Neural cell (in vitro differentiated cells): ENCODE measurements around the gene DLGAP4. TPM values are rescaled to one million over a fixed set of nuclear protein-coding genes. Genes with fewer than 3 reads are reported as not detected.
A peak's percentile ranks its signal among the peaks of the same experiment; 100 is the strongest.

Source experiments
- H2AFZ ChIP-seq: fragments of 200-600, 300-800 bp; sonication (generic), shearing (Covaris generic); 2 replicates; pipeline ENCODE4 v1.6.0; 2014; ENCODE audit warnings: low read depth, mild to moderate bottlenecking, antibody characterized with exemption, low read length, moderate library complexity
- H3F3A ChIP-seq: fragments of 200-600 bp; shearing (Covaris generic); 2 replicates; pipeline ENCODE4 v1.6.1; 2016; ENCODE audit warnings: mild to moderate bottlenecking, moderate library complexity, mixed read lengths, antibody characterized with exemption, low read length; ENCODE audit not compliant: insufficient read depth, poor library complexity, severe bottlenecking
- H3K27ac ChIP-seq: fragments of 200-600, 300-800 bp; sonication (generic), shearing (Covaris generic); 2 replicates; pipeline ENCODE4 v1.5.1; 2014; ENCODE audit warnings: mild to moderate bottlenecking, low read length, moderate library complexity
- H3K27me3 ChIP-seq: fragments of 300-800, 200-600 bp; sonication (generic), shearing (Covaris generic); 2 replicates; pipeline ENCODE4 v1.6.0; 2014; ENCODE audit warnings: mild to moderate bottlenecking, low read depth, low read length, moderate library complexity; ENCODE audit not compliant: insufficient read depth
- H3K36me3 ChIP-seq: fragments of 300-800, 200-600 bp; sonication (generic), shearing (Covaris generic); 2 replicates; pipeline ENCODE4 v1.5.1; 2014; ENCODE audit warnings: mild to moderate bottlenecking, antibody characterized with exemption, low read length, moderate library complexity; ENCODE audit not compliant: insufficient read depth
- H3K4me2 ChIP-seq: fragments of 300-800, 200-600 bp; sonication (generic), shearing (Covaris generic); 2 replicates; pipeline ENCODE4 v1.6.0; 2014; ENCODE audit warnings: mild to moderate bottlenecking, low read length
- H3K4me3 ChIP-seq: fragments of 300-800, 200-600 bp; sonication (generic), shearing (Covaris generic); 2 replicates; pipeline ENCODE4 v1.5.1; 2014; ENCODE audit warnings: mild to moderate bottlenecking, low read length, moderate library complexity
- H3K79me2 ChIP-seq: fragments of 200-600 bp; shearing (Covaris generic); replicated peaks from 2 replicates; pipeline ENCODE4 v1.6.0; 2014; ENCODE audit warnings: mild to moderate bottlenecking, low read length, moderate library complexity; ENCODE audit not compliant: insufficient read depth
- H3K9ac ChIP-seq: fragments of 300-800, 200-600 bp; sonication (generic), shearing (Covaris generic); 2 replicates; pipeline ENCODE4 v1.6.1; 2016; ENCODE audit warnings: mild to moderate bottlenecking, low read length, mixed read lengths
- H3K9me2 ChIP-seq: fragments of 200-600 bp; shearing (Covaris generic); 2 replicates; pipeline ENCODE4 v1.6.1; 2016; ENCODE audit warnings: mild to moderate bottlenecking, low read length, mixed read lengths; ENCODE audit not compliant: insufficient read depth
- H3K9me3 ChIP-seq: fragments of 200-600, 300-800 bp; sonication (generic), shearing (Covaris generic); 2 replicates; pipeline ENCODE4 v1.6.1; 2016; ENCODE audit warnings: mild to moderate bottlenecking, mixed run types, low read length, moderate library complexity, mixed read lengths
- H4K20me1 ChIP-seq: fragments of 200-600 bp; shearing (Covaris generic); 2 replicates; pipeline ENCODE4 v1.6.1; 2016; ENCODE audit warnings: mild to moderate bottlenecking, mixed run types; ENCODE audit not compliant: insufficient read depth
- EP300 ChIP-seq: fragments of 450-650 bp; conservative IDR thresholded peaks from 2 replicates; pipeline ENCODE4 v1.6.1; 2014; ENCODE audit warnings: antibody characterized with exemption, mild to moderate bottlenecking, moderate library complexity; ENCODE audit not compliant: poor library complexity, severe bottlenecking
- EZH2 ChIP-seq: fragments of 200-600, 300-800 bp; shearing (Covaris generic), sonication (generic); IDR thresholded peaks from 2 replicates; pipeline ENCODE4 v1.6.1; 2014; ENCODE audit warnings: antibody characterized with exemption, low read length, borderline replicate concordance, mild to moderate bottlenecking; ENCODE audit not compliant: insufficient read depth, poor library complexity, severe bottlenecking
- MXI1 ChIP-seq: fragments of 450-650 bp; conservative IDR thresholded peaks from 2 replicates; pipeline ENCODE4 v1.6.1; 2014; ENCODE audit warnings: antibody characterized with exemption, mild to moderate bottlenecking; ENCODE audit not compliant: poor library complexity, severe bottlenecking
- RAD21 ChIP-seq: fragments of 450-650 bp; conservative IDR thresholded peaks from 2 replicates; pipeline ENCODE4 v1.6.1; 2014; ENCODE audit warnings: antibody characterized with exemption, mild to moderate bottlenecking, moderate library complexity
- SMC3 ChIP-seq: fragments of 450-650 bp; conservative IDR thresholded peaks from 2 replicates; pipeline ENCODE4 v1.6.1; 2014; ENCODE audit warnings: antibody characterized with exemption, mild to moderate bottlenecking, moderate library complexity; ENCODE audit not compliant: poor library complexity
- TAF1 ChIP-seq: IDR thresholded peaks from 2 replicates; pipeline ENCODE4 v1.6.1; 2012; ENCODE audit warnings: low read depth
- polyA plus RNA-seq: library from polyadenylated mRNA; depleted of rRNA; stranded (reverse); fragments of >200 nt; gene quantifications from 2 replicates; pipeline ENCODE4 v1.2.3, GENCODE V29; 2014
- TF ChIP-seq, protein P1 (sequence below): fragments of 450-650 bp; IDR thresholded peaks from 2 replicates; pipeline ENCODE4 v1.5.1; 2014; ENCODE audit warnings: antibody characterized with exemption, mild to moderate bottlenecking, moderate library complexity; ENCODE audit not compliant: poor library complexity, severe bottlenecking
- TF ChIP-seq, protein P2 (sequence below): IDR thresholded peaks from 2 replicates; pipeline ENCODE4 v1.6.1; 2012; ENCODE audit warnings: borderline replicate concordance

Gene DLGAP4
- polyA plus RNA-seq, 1 donor from 2014 or later = 31.2 TPM

DNA sequence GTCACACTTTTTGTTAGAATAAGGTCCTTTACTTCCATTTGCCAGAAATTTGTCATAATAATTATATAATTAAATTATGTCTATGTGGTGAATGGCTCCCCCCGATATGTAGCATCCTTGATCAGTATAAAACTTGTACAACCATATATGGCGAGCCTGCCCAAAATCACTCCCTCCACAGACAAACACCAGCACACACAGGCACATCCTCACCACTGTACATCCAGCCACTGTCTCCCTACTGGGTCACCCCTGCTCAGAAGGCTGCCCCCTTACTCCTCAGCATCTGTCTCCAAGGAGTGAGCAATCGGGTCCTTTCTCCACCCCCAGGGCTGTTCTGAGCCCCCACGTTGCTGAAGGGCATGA, 148.2 kb downstream of the DLGAP4 start:
- H3K9me3 ChIP-seq = no peaks in the 10 kb centered on the region
- no peaks in the 10 kb centered on the region for H3K79me2 ChIP-seq
- H3K27me3 ChIP-seq = no peaks in the 10 kb centered on the region
- no peaks in the 10 kb centered on the region for H4K20me1 ChIP-seq
- TF ChIP-seq EP300 (no peak), RAD21 (no peak), MXI1 (no peak), SMC3 (no peak)
- TF ChIP-seq, protein P1, sequence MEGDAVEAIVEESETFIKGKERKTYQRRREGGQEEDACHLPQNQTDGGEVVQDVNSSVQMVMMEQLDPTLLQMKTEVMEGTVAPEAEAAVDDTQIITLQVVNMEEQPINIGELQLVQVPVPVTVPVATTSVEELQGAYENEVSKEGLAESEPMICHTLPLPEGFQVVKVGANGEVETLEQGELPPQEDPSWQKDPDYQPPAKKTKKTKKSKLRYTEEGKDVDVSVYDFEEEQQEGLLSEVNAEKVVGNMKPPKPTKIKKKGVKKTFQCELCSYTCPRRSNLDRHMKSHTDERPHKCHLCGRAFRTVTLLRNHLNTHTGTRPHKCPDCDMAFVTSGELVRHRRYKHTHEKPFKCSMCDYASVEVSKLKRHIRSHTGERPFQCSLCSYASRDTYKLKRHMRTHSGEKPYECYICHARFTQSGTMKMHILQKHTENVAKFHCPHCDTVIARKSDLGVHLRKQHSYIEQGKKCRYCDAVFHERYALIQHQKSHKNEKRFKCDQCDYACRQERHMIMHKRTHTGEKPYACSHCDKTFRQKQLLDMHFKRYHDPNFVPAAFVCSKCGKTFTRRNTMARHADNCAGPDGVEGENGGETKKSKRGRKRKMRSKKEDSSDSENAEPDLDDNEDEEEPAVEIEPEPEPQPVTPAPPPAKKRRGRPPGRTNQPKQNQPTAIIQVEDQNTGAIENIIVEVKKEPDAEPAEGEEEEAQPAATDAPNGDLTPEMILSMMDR = no peak
- peak overlapping the region; percentile 42 for H2AFZ ChIP-seq
- no peaks in the 10 kb centered on the region for H3F3A ChIP-seq
- peak overlapping the region; percentile 33 for H3K4me3 ChIP-seq
- H3K4me2 ChIP-seq = no peak overlapping the region
- H3K9ac ChIP-seq = peak overlapping the region; percentile 59
- no peaks in the 10 kb centered on the region for H3K9me2 ChIP-seq
- H3K27ac ChIP-seq = peak overlapping the region; percentile 44
- no peaks in the 10 kb centered on the region for H3K36me3 ChIP-seq

DNA sequence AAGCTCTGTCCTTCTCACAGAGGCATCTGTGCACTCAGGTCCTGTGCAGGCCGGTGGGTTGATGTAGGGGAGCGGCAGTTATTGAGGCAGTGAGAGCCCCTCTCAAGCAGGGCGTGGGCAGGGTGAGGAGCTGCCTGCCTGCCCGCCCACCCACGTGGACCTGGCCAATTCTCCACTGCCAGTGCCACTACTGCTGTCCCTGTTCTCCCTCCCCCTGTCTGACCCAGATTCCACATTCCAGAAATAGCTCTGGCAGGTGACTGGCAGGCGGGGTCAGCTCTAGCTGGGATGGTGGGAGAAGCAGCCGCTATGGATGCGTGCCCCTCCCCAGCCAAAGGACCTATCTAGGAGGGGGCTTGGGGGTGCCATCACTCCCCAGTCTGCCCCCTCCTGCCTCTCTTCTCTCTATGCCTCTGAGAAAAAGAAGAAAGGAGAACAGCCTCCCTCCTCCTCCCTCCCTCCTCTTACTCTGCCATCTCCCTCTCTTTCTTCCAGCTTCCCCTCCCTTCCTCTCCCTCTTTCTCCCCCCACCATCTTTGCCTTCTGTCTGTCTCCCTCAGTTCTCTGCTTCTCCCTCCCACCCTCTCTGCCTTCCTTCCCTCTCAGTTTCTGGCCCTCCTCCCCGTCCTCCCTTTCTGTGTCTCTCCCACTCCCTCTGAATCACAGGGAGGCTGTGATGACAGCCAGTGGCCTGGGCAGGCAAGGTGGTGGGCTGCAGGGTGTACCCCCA, 148.7 kb downstream of the DLGAP4 start:
- Histone ChIP-seq H3K4me3 (peak overlapping the region; percentile 33), H3K27ac (peak overlapping the region; percentile 44), H2AFZ (peak overlapping the region; percentile 42), H3K27me3 (no peaks in the 10 kb centered on the region), H3K9ac (peak overlapping the region; percentile 59), H3F3A (no peaks in the 10 kb centered on the region), H3K4me2 (no peak overlapping the region), H3K36me3 (no peaks in the 10 kb centered on the region), H3K79me2 (no peaks in the 10 kb centered on the region), H3K9me3 (no peaks in the 10 kb centered on the region), H3K9me2 (no peaks in the 10 kb centered on the region), H4K20me1 (no peaks in the 10 kb centered on the region)
- TF ChIP-seq SMC3 = no peak

DNA sequence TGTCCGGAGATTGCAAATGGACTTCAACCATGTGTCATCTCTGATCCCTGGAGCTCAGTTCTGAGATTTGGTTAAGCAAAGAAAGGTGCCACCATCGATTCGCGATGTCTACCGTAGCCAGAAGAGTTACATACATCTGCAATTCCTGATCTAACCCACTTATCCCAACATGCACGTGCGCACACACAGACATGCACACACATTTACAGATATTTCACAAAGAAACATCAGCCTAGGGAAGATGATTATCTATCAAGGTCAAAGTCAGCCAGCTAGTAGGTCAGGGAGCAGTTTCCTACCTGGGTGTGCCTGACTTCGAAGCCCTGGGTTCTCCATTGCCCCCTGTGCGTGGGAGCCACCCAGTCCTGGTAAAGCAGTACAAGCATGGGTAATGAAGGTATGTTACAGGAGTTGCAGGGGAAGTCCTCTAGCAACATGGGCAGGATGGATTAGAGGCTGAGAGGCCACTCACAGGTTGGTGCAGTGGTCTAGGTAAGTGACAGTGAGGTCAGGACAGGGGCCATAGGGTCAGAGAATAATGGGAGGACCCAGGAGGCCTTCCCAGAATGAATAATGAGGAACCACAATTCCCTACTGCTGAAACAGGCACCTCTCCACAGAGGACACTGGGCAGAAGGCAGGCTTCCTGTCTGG, 150.0 kb downstream of the DLGAP4 start:
- Histone ChIP-seq H3K4me2 (no peak overlapping the region), H3K36me3 (no peaks in the 10 kb centered on the region), H3K9me3 (no peaks in the 10 kb centered on the region), H3K27me3 (no peaks in the 10 kb centered on the region), H3K9ac (no peak overlapping the region), H4K20me1 (no peaks in the 10 kb centered on the region), H3K9me2 (no peaks in the 10 kb centered on the region), H3F3A (no peaks in the 10 kb centered on the region), H3K79me2 (no peaks in the 10 kb centered on the region), H2AFZ (no peak overlapping the region), H3K27ac (no peak overlapping the region), H3K4me3 (no peak overlapping the region)
- TF ChIP-seq TAF1 (no peak), RAD21 (no peak), EP300 (no peak), EZH2 (no peak)
- TF ChIP-seq, protein P2, sequence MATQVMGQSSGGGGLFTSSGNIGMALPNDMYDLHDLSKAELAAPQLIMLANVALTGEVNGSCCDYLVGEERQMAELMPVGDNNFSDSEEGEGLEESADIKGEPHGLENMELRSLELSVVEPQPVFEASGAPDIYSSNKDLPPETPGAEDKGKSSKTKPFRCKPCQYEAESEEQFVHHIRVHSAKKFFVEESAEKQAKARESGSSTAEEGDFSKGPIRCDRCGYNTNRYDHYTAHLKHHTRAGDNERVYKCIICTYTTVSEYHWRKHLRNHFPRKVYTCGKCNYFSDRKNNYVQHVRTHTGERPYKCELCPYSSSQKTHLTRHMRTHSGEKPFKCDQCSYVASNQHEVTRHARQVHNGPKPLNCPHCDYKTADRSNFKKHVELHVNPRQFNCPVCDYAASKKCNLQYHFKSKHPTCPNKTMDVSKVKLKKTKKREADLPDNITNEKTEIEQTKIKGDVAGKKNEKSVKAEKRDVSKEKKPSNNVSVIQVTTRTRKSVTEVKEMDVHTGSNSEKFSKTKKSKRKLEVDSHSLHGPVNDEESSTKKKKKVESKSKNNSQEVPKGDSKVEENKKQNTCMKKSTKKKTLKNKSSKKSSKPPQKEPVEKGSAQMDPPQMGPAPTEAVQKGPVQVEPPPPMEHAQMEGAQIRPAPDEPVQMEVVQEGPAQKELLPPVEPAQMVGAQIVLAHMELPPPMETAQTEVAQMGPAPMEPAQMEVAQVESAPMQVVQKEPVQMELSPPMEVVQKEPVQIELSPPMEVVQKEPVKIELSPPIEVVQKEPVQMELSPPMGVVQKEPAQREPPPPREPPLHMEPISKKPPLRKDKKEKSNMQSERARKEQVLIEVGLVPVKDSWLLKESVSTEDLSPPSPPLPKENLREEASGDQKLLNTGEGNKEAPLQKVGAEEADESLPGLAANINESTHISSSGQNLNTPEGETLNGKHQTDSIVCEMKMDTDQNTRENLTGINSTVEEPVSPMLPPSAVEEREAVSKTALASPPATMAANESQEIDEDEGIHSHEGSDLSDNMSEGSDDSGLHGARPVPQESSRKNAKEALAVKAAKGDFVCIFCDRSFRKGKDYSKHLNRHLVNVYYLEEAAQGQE = no peak
- TF ChIP-seq, protein P1 = no peak
